Activated CD8-positive, alpha-beta memory T cell treated with anti-CD3 and anti-CD28 coated beads, Interleukin-2, amount 50 U/mL, for 24 hours (primary cell): Measurements from ENCODE around the gene SPA17.
A peak's percentile ranks its signal among the peaks of the same experiment; 100 is the strongest.

Experiments
- DNase-seq: peaks from one replicate; pipeline ENCODE4 v3.0.0-alpha.2; 2020; ENCODE audit errors: extremely low read depth

The SPA17 gene

DNA sequence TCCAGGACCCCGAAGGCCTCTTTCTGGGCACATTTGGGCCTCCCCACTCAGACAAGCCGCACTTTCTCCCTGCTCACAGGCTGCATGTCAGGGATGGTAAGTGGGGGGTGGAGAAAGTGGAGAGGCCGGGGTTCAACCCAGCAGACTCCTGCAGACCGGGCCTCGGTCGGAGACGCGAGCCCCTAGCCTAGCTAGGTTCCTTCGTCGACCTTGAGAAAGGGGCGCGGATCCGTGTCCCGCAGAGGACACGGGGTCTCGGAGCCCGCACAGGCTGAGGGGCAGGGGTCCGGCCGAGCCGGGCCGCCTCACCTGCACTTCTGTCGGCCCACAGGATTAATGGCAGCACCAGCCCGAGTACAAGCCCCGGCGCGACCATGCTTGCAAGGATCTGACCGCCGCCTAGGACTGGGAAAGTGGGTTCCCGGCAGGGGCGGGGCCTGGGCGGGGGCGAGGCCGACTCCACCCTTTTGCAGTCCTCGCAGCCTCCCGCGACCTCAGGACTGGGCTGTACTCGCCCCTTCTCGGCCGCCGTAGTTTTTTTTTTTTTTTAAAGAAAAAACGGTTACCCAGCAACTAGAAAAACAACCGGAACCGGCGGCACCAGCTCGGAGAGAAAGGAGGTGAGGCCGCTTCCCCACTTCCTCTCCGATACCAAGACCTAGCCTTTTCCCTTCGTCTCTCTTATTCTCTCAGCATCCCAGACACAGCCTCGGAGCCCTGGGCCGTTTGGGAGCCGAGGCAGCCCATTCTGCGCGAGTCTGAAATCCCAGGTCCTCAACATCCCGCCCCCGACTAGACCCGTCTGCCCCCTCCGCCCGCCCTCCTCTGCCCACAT, at the start of gene SPA17, which contains the start of gene SIAE:
SPA17 (plus strand) TSS at position 572 of the 835 bp plus-strand sequence. CDS start 1,361 bp downstream, outside the sequence.
SIAE (minus strand) TSS at position 407 of the 835 bp plus-strand sequence; CDS start at position 376, 31 bp downstream.
- DNase-seq: peak; percentile 65

DNA sequence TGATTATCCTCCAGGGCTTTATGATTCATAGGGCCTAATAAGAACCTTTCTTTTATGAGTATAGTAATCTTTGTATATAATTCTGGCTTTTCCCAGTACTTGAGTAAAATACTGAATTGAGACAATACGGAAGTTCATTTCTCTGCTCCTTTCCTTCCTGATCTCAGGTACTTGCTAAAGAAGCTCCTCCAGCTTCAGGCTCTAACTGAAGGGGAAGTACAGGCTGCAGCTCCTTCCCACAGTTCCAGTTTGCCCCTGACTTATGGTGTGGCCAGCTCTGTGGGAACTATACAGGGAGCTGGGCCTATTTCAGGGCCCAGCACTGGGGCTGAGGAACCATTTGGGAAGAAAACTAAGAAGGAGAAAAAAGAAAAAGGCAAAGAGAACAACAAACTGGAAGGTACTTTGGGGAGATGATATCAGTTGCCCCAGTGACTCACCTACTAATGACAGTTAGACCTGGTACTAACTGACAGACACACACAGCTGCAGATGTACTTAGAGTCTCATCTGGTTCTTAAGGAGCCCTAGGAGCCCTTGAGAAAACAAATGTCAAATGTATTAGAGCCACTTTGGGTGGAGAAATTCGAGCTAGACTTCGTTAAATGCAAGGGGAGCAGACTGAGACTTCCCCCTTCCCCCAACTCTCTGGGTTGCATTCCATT, 48.1 kb upstream of the SPA17 start:
- DNase-seq: no peak

DNA sequence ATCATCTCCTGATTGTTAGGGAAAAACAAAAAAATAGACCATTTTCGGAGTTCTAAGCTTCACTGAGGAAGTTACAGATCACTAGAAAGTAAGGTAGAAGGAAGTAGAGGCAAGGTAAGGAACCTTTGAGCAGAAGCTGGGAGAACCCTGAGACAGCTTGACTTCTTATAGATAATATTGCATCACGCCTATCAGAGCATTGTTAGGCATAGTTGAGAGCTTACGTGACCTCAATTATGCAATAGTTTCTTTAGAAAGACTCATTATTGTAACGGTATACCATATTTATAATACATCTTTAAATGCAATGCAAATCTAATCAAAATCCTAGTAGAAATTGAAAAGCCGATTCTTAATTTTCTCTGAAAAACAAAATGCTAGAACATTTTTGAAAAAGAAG, 46.2 kb upstream of the SPA17 start:
- no peak for DNase-seq

DNA sequence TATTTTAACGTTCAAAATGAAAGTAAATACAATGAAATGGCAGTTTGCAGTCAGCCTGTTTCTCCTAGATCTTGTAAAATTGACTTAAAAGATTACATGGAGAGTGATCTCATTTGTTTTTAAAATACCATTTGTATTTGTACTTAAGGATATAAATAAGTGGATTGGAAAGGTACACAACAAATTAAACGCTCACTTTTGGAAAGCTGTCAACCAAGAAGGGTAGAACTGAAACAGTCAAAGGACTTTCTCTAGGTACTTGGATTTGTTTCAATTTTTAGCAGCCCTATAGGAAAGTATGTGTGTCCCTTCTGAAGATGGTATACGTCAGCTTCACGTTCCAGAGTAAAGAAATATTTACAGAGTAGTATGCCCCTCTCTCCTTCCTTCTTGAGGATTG, 43.7 kb upstream of the SPA17 start:
- DNase-seq: no peak

DNA sequence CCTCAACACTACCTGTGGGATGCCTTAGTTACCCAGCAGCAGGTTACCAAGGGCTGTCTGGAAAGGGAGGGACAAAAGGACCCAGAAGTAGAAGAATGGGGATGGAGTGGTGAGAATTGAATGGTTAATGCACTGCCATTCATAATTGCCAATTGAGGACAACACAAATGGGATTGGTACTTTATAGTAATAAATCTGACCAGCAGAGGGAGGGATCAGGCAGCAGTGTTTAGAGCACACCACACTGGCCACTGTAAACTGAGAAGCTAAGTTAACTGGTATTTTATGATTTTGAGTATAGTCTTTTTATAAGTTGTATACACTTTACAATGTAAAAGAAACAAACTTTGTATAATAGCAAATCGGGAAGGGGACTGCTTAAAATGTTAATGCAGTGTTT, 40.3 kb upstream of the SPA17 start:
- no peak for DNase-seq

DNA sequence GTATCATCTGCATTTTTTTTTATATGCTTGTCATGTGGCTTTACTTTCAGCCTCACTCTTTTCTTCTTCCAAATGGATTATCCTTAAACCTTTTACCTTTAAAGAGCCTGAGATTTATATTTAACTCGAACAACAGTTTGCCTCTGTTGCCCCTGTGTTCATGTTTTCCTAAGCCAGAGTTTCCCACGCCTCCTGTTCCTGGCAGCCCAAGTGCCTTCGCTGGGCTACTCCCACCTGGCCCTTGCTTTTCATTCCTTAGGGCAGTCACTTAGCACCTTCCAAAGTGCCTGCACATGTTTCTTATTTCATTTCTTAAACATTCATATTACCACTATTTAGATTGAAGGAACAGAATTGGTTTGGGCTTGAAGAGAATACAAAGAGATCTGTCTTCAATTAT, 37.8 kb upstream of the SPA17 start:
- DNase-seq: no peak

DNA sequence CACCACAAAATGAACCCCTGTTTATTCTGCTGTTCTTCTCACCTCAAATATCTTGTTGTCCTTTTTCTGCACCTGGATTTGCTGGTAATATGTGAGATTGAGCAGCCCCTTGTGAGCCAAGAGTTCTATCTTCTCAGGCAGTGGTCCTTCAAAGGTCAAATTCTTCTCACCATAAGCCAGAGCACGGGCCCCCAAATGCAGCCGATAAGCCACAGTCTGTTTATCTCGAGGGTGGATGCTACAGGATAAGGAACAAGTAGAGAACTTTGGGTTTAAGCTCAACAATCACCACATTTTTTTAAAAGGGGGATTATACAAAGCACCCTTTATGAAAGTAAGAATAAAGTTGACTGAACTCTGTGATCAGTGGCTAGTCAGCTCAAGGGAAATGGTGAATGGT, 35.2 kb upstream of the SPA17 start:
- DNase-seq: no peak

DNA sequence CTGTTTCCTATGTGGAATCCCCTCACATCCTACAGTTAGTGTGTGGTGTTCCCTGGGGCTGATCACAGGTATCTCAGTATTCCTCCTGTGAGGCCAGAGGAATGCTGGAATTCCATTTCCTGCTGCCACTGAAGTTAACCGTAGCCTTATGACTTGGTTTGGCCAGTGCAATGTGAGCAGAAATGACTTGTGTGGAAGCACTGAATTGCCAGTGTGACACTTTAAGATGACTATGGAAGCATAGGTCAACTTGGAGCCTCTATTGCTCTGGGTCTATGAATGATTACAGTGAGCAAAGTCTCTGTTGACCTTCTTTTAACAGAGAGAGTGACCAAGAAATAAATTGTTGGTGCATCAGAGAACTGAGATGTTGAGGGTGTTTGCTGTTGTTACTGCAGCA, 34.5 kb upstream of the SPA17 start:
- no peak for DNase-seq

DNA sequence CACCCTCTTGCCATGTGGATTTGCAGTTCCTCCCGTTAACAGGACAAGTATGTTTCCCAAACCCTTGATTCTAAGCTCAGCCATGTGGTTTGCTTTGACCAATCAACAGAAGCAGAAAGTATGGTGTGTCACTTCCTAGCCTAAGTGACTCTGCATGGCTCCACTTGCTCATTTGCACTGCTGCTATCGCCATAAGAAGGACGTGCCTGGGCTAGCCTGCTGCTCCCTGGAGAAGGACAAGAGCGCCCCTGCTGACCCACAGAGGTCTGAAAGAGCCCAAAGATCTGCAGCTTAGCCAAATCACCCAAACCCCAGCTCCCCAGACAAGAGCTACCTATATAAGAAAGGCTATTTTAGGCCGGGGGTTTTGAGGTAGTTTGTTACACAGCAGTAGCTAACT, 33.0 kb upstream of the SPA17 start:
- no peak for DNase-seq

DNA sequence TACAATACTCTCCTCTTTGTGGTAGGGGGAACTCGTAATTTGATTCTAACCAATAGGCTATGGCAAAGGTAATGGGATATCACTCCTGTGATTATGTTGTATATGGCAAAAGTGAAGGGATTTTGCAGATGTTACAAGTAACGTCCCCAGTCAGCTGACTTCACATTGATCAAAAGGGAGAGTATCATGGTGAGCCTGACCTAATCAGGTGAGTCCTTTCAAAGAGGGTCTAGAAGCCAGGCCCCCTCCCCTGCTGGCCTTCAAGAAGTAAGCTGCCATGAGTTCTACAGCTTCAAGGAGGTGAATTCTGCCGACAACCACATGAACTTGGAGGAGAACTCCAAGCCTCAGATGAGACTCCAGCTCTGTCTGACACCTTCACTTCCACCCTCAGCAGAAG, 31.1 kb upstream of the SPA17 start:
- no peak for DNase-seq

DNA sequence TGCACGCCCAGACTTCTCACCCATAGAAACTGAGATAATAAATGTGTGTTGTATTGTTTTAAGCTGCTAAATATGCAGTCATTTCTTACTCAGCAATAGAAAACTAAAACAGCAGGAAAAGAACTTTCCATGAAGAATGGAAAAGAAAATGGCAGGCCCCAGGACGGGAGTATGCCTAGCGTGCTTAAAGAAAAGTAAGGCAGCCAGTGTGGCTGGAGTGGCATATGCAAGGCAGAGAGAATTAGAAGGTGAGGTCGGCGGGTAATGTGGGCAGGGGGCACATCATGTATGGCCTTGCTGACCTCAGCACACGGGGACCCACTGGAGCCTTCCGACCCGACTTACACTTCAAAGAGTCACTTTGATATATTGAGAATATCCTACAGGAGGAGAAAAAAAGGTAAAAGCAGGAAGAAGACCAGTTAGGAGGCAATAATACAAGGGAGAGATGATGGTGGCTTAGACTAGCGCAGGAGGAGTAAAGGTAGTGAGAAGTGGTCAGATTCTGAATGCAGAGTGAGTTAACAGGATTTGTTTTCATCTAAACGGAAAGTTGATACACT, 30.6 kb upstream of the SPA17 start:
- no peak for DNase-seq

DNA sequence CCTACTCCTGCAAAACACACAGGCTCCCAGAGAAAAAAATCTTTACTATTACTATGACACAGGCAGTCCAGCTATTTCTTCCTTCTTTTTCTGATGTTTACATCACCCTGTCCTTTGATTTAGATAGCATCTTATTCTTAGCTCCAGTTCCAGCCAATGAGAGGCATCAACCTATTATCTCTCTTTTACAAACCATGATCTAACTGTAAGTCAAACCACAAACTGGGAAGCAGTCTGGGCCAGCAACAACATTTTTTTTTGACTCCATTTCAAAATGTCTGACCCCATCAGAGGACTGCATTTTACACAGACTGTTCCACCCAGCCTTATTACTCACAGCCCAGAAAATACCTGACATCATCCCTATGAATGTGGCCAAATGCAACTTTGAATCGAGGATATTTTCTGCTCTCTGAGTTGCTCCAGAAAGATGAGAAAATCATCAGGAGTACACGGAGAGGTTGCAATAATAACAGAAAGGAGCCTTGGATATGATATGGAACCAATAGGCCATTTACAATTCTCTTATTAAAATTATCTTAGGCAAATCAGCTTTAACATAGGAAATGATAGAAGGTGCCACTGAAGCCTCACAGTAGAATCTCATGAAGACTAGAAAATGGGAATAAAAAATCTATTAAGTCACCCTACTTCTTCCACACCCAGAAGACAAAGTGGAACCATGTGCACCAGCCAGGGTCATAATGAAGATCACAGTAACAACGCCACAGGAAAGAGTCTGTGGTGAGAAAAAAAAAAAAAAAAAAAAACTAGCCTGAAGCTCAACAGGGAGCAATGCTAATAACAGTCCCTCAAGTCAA, 29.9 kb upstream of the SPA17 start:
- DNase-seq: no peak

DNA sequence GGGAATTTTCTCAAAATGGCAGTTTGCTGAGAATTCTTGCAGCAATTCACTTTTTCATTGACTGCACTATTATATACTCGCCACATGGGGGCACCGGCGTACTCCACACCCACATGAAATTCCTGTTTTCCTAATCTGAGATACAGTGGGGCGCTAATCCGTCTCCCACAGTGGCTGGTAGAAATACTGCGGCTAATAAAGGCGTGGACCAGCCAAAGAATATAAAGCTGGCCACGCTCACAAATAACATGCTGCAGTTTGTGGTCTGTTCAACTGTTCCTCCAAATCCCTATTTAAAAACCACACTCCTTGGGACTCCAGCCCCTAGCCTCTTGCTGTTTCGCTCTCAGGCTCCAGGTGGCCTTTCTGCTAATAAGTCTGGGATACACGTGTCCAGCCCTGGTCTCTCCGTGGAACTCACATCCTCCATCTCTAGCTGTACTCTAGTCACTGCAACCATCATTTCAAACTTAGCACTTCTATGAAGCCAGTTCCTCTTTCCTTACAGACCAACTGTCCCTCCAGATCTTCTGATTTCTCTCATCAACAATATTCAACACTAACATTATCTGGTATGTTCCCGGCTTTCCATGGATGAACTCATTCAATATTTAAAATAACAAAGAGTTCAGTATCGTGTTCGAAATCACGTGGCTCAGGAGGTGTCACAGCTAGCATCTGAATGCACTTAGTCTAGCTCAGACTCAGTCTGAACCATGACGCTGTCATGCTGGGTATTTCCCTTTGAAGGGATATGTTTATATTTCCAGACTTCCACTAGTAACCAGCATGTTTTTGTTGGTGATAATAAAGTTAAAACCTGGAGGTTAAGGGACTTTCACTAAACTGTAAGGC, 29.1 kb upstream of the SPA17 start:
- no peak for DNase-seq

DNA sequence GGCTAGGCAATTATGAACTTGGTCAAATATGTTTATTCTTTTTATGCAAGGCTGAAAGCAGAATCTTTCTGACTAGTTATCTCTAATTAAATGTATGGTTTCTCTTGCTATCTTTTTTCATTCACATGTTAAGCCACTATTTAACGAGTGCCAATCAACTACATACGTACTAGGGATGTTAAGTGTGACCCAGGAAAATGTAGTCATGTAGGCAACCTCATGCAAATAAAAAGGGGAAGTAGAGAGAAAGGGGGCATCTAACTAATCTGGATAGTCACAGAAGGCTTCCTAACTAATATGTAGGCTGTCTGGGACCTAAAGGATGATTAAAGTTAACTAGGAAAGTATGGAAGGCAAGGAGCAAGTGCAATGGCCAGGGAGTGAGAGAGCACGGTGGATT, 27.6 kb upstream of the SPA17 start:
- no peak for DNase-seq

DNA sequence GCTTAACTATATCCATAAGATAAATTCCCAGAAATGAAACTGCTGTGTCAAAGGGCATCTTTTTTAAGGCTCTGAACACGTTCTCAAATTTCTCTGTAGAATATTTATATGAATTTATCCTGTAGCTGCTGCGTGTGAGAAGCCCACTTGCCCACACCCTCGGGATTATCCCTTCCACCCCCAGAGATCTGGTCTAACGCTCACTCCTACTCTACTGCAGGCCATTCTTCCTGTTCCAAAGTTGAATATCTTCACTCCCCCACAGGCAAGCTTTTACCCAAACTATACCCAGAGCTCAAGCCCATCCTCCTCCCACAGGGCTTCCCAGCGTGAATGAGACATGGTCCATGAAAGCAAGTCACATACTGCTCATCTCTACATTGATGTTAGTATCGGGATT, 25.1 kb upstream of the SPA17 start:
- DNase-seq: no peak

DNA sequence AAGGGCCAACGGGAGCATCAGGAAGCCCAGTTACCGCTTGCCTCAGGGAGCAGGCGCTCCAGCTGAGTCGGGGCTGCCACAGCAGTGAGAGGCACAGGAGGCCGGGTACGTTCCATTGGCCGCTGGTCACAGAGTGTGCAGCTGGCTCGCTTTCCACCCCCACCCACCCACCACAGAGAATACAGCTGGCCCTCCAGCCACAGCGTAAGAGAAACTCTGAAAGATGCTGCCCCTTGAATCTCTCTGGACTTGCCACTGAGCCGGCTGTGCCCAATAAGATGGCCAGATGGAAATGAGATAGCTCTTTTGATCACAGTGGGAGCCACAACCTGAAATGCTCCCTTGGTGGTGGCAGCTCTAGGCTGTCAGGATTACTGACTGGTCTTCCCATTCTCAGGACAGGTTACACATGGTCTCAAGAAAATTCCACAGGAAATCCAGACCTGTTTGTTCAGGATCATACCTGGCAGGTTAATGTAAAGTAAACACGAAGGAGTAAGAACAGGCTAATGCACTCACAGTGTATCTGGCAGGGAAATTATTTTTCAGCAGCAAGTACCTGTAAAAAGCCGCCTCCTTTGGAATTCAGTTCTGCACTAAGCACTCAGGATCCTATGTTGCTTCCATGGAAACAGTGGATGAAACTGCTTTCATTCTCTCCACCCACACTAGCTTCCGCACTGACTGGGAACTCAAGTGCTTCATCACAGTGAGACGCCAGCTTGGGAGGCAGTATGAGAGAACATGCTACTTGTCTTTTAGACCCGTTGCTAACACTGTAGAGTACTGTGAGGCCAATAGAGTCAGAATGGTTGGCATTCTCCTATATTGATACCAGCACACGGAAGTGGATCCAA, 16.7 kb upstream of the SPA17 start:
- DNase-seq: no peak

DNA sequence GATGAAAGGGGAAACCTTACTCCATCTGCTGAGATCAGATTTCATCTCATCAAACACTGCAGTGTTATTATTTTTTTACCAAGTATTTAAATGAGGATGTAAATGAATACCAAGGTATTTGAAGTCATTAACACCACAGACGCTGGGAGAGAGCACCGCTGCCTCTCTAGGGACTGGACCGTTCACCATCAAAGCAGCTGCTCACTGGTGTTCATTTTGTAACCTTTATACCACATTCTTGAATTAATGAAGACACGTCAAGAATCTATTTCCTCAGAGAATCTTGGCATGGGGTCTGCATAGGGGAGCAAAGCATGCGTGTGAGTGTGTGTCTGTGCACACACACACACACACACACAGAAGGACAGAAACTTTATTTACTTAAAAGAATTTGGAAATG, 15.8 kb upstream of the SPA17 start:
- DNase-seq: no peak

DNA sequence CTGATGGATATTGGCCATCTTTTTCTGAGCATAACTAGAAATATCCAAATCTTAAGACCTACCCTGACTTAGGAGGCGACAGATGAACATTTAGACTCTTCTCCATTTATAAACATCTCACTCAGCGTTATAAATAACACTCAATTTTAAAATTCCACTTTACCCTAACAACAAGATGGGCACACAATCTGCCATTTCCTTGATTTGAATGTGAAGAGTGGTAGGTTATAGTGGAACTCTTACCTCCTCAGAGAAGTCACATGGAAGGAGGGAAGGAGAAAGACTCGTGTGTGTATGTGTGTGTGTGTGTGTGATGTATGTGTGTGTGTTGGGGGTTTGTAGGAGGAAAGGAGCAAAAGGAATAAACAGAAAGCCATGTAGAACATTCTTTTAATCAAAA, 15.2 kb upstream of the SPA17 start:
- DNase-seq: no peak

DNA sequence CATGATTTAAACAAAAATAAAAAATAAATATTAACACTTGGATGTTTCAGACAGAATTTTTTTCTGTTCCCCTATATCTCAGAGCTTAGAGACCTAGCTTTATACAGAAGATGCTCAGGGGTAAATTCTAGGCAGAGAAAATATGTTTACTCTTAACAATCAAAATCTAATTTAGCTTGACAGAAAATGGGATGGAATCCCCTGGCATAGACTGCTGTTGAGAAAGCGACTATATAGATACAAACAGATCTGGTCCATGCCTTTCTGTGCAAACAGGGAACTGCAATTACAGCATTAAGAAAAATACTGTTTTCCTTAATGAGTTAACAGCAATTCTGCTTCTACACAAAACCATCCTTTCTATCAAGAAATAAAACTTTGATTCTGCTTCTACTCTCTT, 14.7 kb upstream of the SPA17 start:
- DNase-seq: no peak

DNA sequence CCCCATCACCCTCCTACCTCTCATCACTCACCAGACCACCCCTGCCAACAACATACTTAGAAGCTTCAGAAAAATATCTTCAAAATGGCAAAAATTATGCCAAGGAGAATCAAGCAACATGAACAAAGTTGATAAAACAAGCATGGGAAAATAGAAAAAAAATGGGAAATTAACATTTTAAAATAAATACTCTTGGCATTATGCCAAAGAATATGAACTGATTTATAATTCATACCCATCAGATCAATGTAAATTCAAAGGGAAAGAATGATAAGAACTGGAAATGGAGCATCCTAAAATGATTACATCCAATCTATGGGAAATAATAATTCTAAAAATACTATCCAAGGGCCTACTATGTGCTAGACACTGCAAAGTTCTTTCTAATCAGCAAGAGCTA, 12.2 kb upstream of the SPA17 start:
- DNase-seq: no peak
